ENCODE data around the gene SLC4A1AP.

The SLC4A1AP gene

GRCh38 chr2:27703638-27704341 lies 40.1 kb downstream of the SLC4A1AP start:
- H3K4me3 ChIP-seq (ENCODE audit: low read depth, low read length), result no peak overlapping the region
- DNase-seq (ENCODE audit: low read depth), result peak; percentile 85
- TF ChIP-seq CTCF (IDR thresholded peaks at IDR 0.05; ENCODE audit: insufficient read depth, low read depth, low read length, missing control alignments), result peak; percentile 88

- no peak for TF ChIP-seq CTCF (IDR thresholded peaks at IDR 0.05; ENCODE audit: insufficient read depth, low read depth, low read length, missing control alignments)
- H3K4me3 ChIP-seq (ENCODE audit: low read depth, low read length), result no peak overlapping the region
- DNase-seq (ENCODE audit: low read depth), result no peak
Observed at GRCh38 chr2:27704342-27704876, 40.7 kb downstream of the SLC4A1AP start.

DNA sequence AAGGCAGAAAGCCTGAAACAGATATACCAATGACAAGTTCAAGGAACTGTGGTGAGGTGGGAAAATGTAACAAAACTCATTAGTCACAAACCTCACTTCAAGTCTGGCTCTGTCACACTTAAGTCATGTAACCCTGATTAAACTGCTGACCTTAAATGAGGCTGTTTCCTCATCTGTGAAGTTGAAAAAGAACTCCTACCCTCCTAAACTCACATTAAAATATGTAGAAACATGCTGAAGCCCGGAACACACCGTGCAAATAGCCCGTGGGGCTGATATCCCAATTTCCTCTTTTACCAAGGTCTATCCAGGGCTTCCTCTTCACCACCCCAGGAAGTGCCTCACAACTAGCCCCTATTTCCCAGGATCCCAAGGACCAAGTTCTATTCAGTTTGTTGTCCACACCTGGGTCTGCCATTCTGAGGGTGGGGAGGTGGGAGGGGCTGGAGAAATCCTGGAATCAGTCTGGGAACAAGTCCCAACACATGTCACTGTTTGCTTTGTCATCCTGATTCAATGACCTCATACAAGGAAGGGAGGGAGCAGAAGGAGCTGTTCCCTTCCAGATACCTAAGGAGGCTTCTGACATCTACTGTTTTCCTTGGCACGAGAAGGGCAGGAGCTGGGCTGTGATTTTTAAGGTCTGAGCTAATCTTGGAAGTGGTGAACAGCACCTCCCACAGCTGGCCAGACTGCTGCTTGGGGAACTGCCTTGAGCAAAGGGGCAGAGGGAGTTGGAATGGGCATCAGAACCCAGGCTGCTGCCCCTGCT lies 42.3 kb downstream of the SLC4A1AP start:
- no peak for DNase-seq (ENCODE audit: low read depth)

DNA sequence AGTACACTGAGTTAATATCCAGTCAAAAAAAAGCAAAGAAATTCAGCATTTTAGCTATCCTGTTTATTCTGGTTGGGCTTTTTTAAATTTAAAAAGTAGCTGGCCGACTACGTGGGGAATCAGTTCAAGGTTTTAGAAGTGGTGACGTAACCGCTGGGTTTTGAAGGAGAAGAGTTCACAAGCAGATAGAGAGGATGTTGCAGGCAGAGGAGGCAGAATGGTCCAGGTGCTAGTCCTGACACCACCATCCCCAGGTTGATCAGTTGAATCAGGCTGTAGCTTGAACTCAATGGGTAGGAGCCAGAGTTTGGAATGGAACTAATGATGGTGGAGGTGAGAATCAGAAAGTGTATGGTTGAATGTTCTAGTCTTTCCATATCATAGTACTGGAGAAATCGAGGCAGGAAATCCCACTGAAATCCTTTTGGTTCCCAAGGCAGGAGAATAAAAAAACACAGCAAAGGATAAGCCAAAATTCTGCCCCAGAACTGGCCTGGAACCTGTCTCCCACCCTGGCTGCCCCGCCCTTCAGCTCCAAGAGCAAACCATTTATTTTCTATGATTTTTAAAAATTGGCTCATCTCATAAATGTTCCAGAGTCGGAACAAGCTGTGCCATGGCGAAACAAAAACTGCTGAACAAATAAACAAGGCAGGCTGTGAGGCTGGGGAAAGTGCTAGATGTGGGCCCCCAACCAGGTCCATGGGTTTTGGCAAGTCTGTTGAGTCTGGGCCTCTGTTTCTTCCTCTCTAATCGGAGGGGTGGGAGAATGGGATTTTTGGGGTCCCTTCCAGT lies 44.0 kb downstream of the SLC4A1AP start:
- TF ChIP-seq CTCF (IDR thresholded peaks at IDR 0.05; ENCODE audit: insufficient read depth, low read depth, low read length, missing control alignments), result no peak
- DNase-seq (ENCODE audit: low read depth), result no peak
- H3K4me3 ChIP-seq (ENCODE audit: low read depth, low read length), result no peak overlapping the region

More for the DNA sequence above, 42.3 kb downstream of the SLC4A1AP start:
- TF ChIP-seq CTCF (IDR thresholded peaks at IDR 0.05; ENCODE audit: insufficient read depth, low read depth, low read length, missing control alignments), result no peak
- no peak overlapping the region for H3K4me3 ChIP-seq (ENCODE audit: low read depth, low read length)

DNA sequence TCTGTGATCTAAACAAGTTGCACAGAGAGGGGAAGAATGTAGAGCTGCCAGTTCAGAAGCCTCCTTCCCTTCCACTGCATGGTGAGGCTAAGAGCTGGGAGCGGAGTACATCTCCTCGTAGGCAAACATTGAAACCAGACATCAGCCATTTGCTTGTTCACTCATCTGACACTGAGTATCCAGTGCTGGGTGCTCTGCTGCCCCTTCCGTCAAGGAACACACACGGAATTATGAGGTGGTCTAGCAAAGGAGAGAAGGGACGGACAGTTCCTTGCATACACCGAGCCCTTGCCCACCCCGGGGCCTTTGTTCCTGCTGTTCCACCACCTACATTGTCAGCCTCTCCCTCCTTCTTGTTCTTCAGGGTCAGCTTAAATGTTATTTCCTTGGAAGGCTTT lies 44.6 kb downstream of the SLC4A1AP start:
- H3K4me3 ChIP-seq (ENCODE audit: low read depth, low read length), result no peak overlapping the region
- no peak for DNase-seq (ENCODE audit: low read depth)
- TF ChIP-seq CTCF (IDR thresholded peaks at IDR 0.05; ENCODE audit: insufficient read depth, low read depth, low read length, missing control alignments), result no peak

DNA sequence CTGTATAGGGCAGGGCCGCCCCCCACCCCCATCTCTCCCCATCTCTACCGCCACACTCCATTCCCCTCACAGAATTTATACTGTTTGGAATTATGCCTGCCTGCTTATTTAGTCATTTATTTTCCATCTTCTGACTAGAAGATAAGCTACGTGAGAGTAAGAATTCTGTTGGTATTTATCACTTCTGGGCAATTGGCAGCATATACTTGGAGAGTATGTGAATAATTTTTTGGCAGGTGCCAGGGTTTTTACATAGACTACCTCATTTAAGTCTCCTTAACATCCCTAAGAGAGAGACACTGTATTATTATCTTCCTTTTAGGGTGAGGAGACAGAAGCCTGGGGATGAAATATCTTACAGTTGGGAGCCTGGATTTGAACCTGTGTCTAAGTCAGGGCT lies 45.0 kb downstream of the SLC4A1AP start:
- DNase-seq (ENCODE audit: low read depth), result no peak
- H3K4me3 ChIP-seq (ENCODE audit: low read depth, low read length), result no peak overlapping the region
- TF ChIP-seq CTCF (IDR thresholded peaks at IDR 0.05; ENCODE audit: insufficient read depth, low read depth, low read length, missing control alignments), result no peak
